Measurements from ENCODE around the gene OAT.

The OAT gene

DNA sequence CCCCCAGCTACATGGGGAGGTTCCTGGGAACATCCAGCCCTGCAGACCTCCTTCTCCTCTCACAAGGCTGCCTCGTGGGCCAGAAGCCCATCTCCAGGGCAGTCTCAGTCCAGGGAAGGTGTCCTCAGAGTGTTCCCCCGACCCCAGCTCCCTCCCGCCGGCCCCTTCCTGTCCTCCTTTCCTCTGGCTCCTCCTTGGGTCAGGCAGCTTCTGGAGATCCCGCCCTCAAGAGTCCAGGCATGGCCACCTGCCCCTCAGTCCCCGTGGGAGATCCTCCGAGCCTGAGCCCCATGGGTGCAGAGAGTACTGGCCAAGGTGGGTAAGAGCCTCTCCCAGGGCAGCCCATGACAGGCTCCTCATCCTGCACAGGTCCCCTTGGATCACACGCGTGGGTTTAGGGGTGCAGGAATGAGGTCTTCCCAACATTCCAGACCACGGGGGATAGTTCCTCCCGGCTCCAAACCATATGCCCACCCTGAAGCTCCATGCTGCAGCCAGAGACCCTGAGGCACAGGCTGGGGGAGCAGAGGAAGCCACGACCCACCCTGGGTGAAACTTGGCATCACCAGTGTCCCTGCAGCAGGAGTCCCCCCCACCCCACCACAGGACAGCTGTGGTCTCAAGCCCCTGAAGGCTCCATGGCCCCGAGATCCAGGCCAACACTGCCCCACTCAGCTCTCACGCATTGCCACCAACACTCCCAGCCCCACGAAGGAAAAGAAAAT is 65.5 kb downstream of the OAT start:
- DNase-seq (ENCODE audit: low spot score), result no peak

GRCh38 chr10:124351481-124352220 is 67.1 kb downstream of the OAT start:
- no peak for DNase-seq (ENCODE audit: low spot score)

DNA sequence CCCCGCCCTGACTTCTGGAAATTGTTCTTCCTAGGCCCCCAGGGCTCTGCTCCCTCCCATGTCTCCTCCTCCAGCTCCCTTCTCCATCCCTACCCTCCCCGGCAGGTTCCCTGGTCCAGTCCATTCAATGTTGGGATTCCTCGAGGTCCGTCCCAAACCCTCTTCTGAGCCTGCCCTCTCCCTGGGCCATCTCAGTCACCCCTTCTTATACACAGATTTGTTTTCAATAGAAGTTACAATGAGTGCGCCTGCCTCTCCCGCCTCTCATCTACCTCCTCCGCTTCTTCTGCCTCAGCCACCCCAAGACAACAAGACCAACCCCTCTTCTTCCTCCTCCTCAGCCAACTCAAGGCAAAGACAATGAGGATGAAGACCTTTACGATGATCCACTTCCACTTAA is 67.9 kb downstream of the OAT start:
- DNase-seq (ENCODE audit: low spot score), result no peak

GRCh38 chr10:124349996-124350280 is 68.8 kb downstream of the OAT start:
- DNase-seq (ENCODE audit: low spot score), result no peak

- DNase-seq (ENCODE audit: low spot score), result no peak
These were observed 69.3 kb downstream of the OAT start for GRCh38 chr10:124349231-124349995.

DNA sequence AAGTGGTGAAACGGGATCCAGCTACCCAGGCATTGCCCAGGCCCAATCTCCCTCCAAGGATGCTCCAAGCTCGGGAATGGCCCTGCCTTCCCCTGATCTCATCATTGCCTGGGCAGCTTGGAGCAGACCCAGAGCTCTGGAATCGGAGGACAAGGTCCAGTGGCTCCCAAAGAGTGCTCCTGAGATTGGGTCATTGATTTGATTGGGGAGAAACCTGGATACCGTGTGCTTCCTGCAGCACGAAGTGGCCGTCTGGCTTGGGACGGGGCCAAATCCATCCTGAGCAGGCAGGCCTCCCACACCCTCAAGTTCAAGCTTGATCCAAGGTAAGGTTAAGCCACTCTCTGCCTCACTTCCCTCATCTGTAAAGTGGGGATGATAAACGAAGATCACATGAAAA is 69.9 kb downstream of the OAT start:
- DNase-seq (ENCODE audit: low spot score), result no peak

DNA sequence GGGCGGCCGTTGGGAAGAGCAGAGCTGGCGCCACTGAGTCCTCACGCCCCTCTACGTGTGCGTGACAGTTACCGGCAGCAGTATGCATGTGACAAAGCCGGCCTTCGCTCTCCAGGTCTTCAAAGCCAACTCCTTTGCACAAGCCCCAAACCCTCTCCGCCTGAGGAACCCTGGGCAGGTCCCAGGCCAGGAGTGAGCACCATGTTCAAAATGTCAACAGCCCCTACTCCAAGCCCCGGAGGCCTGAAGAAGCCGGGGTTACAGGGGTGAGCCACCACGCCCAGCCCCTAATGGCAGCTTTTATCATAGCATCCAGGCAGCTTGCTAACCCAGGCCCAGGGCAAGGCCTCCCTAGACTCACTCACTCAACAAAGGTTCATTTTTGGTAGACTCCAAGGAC is 70.8 kb downstream of the OAT start:
- no peak for DNase-seq (ENCODE audit: low spot score)

Data from CD4-positive, alpha-beta T cell treated with Interleukin-2 at 100 ng/mL for 4 hours (primary cell).